Measurements from ENCODE around the gene TSSC4.

Gene TSSC4

DNA sequence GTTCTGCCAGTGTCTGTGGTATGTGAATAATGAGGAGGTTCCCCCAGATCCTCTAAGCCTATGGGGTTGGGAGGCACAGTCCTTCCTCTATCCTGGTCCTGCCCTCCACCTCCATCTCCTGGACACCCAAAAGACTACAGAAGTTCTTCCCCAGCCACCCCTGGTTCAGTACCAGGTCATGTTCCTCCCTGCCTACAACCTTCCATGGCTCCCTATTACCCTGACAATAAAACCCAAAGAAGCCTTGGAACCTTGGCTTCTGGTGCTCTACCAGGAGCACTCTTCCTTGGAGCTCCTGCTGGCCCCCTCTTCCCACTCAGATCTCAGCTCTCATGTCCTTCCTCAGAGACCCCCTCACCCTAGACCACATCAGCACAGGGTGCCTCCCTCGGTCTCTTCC lies 30.8 kb downstream of the TSSC4 start:
- Histone ChIP-seq H3K27me3 (ENCODE audit: insufficient read depth, poor library complexity, severe bottlenecking) (no peaks in the 10 kb centered on the region), H3K36me3 (ENCODE audit: low read depth) (no peaks in the 10 kb centered on the region), H3K9me3 (ENCODE audit: severe bottlenecking) (no peaks in the 10 kb centered on the region), H3K4me1 (ENCODE audit: insufficient read depth, poor library complexity, severe bottlenecking) (no peaks in the 10 kb centered on the region), H3K27ac (ENCODE audit: poor library complexity, severe bottlenecking) (no peak overlapping the region), H3K4me3 (ENCODE audit: severe bottlenecking) (no peak overlapping the region)
- DNase-seq (ENCODE audit: low spot score) = no peak
- TF ChIP-seq CTCF (IDR thresholded peaks at IDR 0.05; ENCODE audit: poor library complexity, severe bottlenecking) = no peak
- no peak for ATAC-seq (ENCODE audit: low read depth)

GRCh38 chr11:2432171-2432621 lies 31.6 kb downstream of the TSSC4 start:
- H3K27ac ChIP-seq (ENCODE audit: poor library complexity, severe bottlenecking) = no peak overlapping the region
- H3K27me3 ChIP-seq (ENCODE audit: insufficient read depth, poor library complexity, severe bottlenecking) = no peaks in the 10 kb centered on the region
- no peaks in the 10 kb centered on the region for H3K36me3 ChIP-seq (ENCODE audit: low read depth)
- no peaks in the 10 kb centered on the region for H3K9me3 ChIP-seq (ENCODE audit: severe bottlenecking)
- no peaks in the 10 kb centered on the region for H3K4me1 ChIP-seq (ENCODE audit: insufficient read depth, poor library complexity, severe bottlenecking)
- H3K4me3 ChIP-seq (ENCODE audit: severe bottlenecking) = no peak overlapping the region
- ATAC-seq (ENCODE audit: low read depth) (no peak), DNase-seq (ENCODE audit: low spot score) (peak; percentile 48)
- TF ChIP-seq CTCF (IDR thresholded peaks at IDR 0.05; ENCODE audit: poor library complexity, severe bottlenecking) = no peak

DNA sequence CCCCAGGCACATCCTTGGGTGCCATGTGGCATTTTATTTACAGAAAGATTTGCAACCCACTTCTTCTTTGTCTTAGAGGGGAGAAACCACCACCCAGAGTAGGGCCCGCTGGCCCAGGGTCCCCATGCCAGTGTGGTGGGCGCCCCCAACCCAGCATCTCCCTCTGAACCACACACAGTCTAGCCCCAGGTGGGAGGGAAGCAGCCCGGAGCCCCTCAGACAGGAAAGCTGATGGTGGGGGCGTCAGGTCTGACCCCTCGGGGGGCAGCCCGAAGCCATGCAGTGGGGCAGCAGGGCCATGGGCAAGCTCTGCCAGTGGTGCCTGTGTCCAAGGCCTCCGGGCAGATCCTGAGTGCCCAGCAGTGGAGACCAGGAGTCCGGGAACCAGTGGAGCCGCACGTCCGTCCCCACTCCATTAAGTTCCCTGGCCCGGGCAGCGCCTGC lies 32.1 kb downstream of the TSSC4 start:
- no peak overlapping the region for H3K27ac ChIP-seq (ENCODE audit: poor library complexity, severe bottlenecking)
- ATAC-seq (ENCODE audit: low read depth) (no peak), DNase-seq (ENCODE audit: low spot score) (peak; percentile 49)
- H3K36me3 ChIP-seq (ENCODE audit: low read depth) = no peaks in the 10 kb centered on the region
- no peaks in the 10 kb centered on the region for H3K9me3 ChIP-seq (ENCODE audit: severe bottlenecking)
- no peaks in the 10 kb centered on the region for H3K4me1 ChIP-seq (ENCODE audit: insufficient read depth, poor library complexity, severe bottlenecking)
- H3K27me3 ChIP-seq (ENCODE audit: insufficient read depth, poor library complexity, severe bottlenecking) = no peaks in the 10 kb centered on the region
- TF ChIP-seq CTCF (IDR thresholded peaks at IDR 0.05; ENCODE audit: poor library complexity, severe bottlenecking) = no peak
- H3K4me3 ChIP-seq (ENCODE audit: severe bottlenecking) = no peak overlapping the region

GRCh38 chr11:2433106-2433925 lies 32.8 kb downstream of the TSSC4 start:
- H3K36me3 ChIP-seq (ENCODE audit: low read depth) = no peaks in the 10 kb centered on the region
- no peak for ATAC-seq (ENCODE audit: low read depth)
- DNase-seq (ENCODE audit: low spot score) = peak; percentile 55
- H3K27me3 ChIP-seq (ENCODE audit: insufficient read depth, poor library complexity, severe bottlenecking) = no peaks in the 10 kb centered on the region
- H3K9me3 ChIP-seq (ENCODE audit: severe bottlenecking) = no peaks in the 10 kb centered on the region
- no peak overlapping the region for H3K4me3 ChIP-seq (ENCODE audit: severe bottlenecking)
- no peak for TF ChIP-seq CTCF (IDR thresholded peaks at IDR 0.05; ENCODE audit: poor library complexity, severe bottlenecking)
- H3K27ac ChIP-seq (ENCODE audit: poor library complexity, severe bottlenecking) = no peak overlapping the region
- no peaks in the 10 kb centered on the region for H3K4me1 ChIP-seq (ENCODE audit: insufficient read depth, poor library complexity, severe bottlenecking)

GRCh38 chr11:2434008-2434407 lies 33.5 kb downstream of the TSSC4 start:
- no peak for TF ChIP-seq CTCF (IDR thresholded peaks at IDR 0.05; ENCODE audit: poor library complexity, severe bottlenecking)
- no peaks in the 10 kb centered on the region for H3K27me3 ChIP-seq (ENCODE audit: insufficient read depth, poor library complexity, severe bottlenecking)
- no peaks in the 10 kb centered on the region for H3K4me1 ChIP-seq (ENCODE audit: insufficient read depth, poor library complexity, severe bottlenecking)
- no peak overlapping the region for H3K4me3 ChIP-seq (ENCODE audit: severe bottlenecking)
- no peaks in the 10 kb centered on the region for H3K9me3 ChIP-seq (ENCODE audit: severe bottlenecking)
- ATAC-seq (ENCODE audit: low read depth) = no peak
- H3K27ac ChIP-seq (ENCODE audit: poor library complexity, severe bottlenecking) = no peak overlapping the region
- no peaks in the 10 kb centered on the region for H3K36me3 ChIP-seq (ENCODE audit: low read depth)
- DNase-seq (ENCODE audit: low spot score) = peak; percentile 19

Data from RWPE2 (cell line).